Stimulated activated CD4-positive, alpha-beta T cell treated with anti-CD3 and anti-CD28 coated beads, Interleukin-1b, Interleukin-23, amount 100 ng/mL, for 4 hours (primary cell): ENCODE data around the gene TMCO5A.
"Not testable (repeated sequence)": the region's sequence is repeated elsewhere in the genome, so short reads cannot be mapped to it uniquely, and the experiment has no call there.

ENCODE experiments used
- DNase-seq, 2 donors: peaks; one replicate each; pipeline ENCODE4 v3.0.0-alpha.2; 2020; ENCODE audit warnings: low read depth in 2 of 2

The TMCO5A gene

GRCh38 chr15:37934340-37934739, at the start of gene TMCO5A:
Gene TMCO5A (plus strand): TSS chr15:37934640. CDS start chr15:37936324, 1,684 bp downstream.
- no peak for DNase-seq

- no peak for DNase-seq
Measured at GRCh38 chr15:37885651-37886050, 48.8 kb upstream of the TMCO5A start.

- DNase-seq: no peak
Measured at GRCh38 chr15:37888356-37888755, 46.1 kb upstream of the TMCO5A start.

- DNase-seq: no peak
Measured at GRCh38 chr15:37891766-37892368, 42.6 kb upstream of the TMCO5A start.

- DNase-seq: no peak
Measured at GRCh38 chr15:37893309-37893708, 41.1 kb upstream of the TMCO5A start.

- no peak for DNase-seq
Measured at GRCh38 chr15:37898362-37898761, 36.1 kb upstream of the TMCO5A start.

- DNase-seq: no peak
Measured at GRCh38 chr15:37900326-37901221, 33.9 kb upstream of the TMCO5A start.

- no peak for DNase-seq
Measured at GRCh38 chr15:37902126-37902525, 32.3 kb upstream of the TMCO5A start.

GRCh38 chr15:37903919-37904625, 30.4 kb upstream of the TMCO5A start:
- DNase-seq: no peak

- no peak for DNase-seq
Measured at GRCh38 chr15:37907136-37907535, 27.3 kb upstream of the TMCO5A start.

- DNase-seq: no peak
Measured at GRCh38 chr15:37921527-37922385, 12.7 kb upstream of the TMCO5A start.

GRCh38 chr15:37926136-37926535, 8.3 kb upstream of the TMCO5A start:
- no peak for DNase-seq

- DNase-seq: no peak
Measured at GRCh38 chr15:37929238-37929637, 5.2 kb upstream of the TMCO5A start.

- DNase-seq: no peak
Measured at GRCh38 chr15:37931321-37931720, 3.1 kb upstream of the TMCO5A start.

GRCh38 chr15:37931868-37932267, 2.6 kb upstream of the TMCO5A start:
- no peak for DNase-seq

GRCh38 chr15:37932549-37932948, 1.9 kb upstream of the TMCO5A start:
- DNase-seq: no peak

GRCh38 chr15:37933666-37934065, 774 bp upstream of the TMCO5A start:
- no peak for DNase-seq

GRCh38 chr15:37940876-37941275, 6.4 kb downstream of the TMCO5A start:
- no peak for DNase-seq

GRCh38 chr15:37941779-37942178, 7.3 kb downstream of the TMCO5A start:
- DNase-seq: no peak

- no peak for DNase-seq
Measured at GRCh38 chr15:37951999-37952398, 17.6 kb downstream of the TMCO5A start.

GRCh38 chr15:37960742-37961141, 26.3 kb downstream of the TMCO5A start:
- DNase-seq: not testable (repeated sequence)

GRCh38 chr15:37967788-37968187, 33.3 kb downstream of the TMCO5A start:
- no peak for DNase-seq
